ENCODE measurements around the gene SCFD2. TPM values are rescaled to one million over a fixed set of nuclear protein-coding genes. Genes with fewer than 3 reads are reported as not detected.
A peak's percentile ranks its signal among the peaks of the same experiment; 100 is the strongest.

Gene SCFD2
- total and polyA plus RNA-seq, 2 experiments from 2014 or later, result 30.7 to 33.2 TPM

GRCh38 chr4:52860361-52860760 is 505.5 kb downstream of the SCFD2 start:
- no peaks in the 10 kb centered on the region for H3K9me2 ChIP-seq (ENCODE audit: insufficient read depth)
- no peak for TF ChIP-seq EZH2 (IDR thresholded peaks at IDR 0.05; ENCODE audit: insufficient read depth, poor library complexity, severe bottlenecking)
- TF ChIP-seq EZH2phosphoT487 (IDR thresholded peaks at IDR 0.05; ENCODE audit: insufficient read depth, low read depth), result no peak
- in situ Hi-C loops (cut with MboI), result no loop called here
- H3K4me2 ChIP-seq (ENCODE audit: unreplicated experiment), result no peak overlapping the region
- no peaks in the 10 kb centered on the region for H3K36me3 ChIP-seq (ENCODE audit: low read depth)
- H3K9ac ChIP-seq, result no peak overlapping the region
- H3K27me3 ChIP-seq (replicated peaks; ENCODE audit: insufficient read depth), result no peaks in the 10 kb centered on the region
- H3K4me3 ChIP-seq, result no peak overlapping the region
- DNase-seq, result no peak
- H3K79me2 ChIP-seq (ENCODE audit: insufficient read depth), result no peaks in the 10 kb centered on the region
- no peak overlapping the region for H2AFZ ChIP-seq
- WGBS, 2 experiments (ENCODE audit: low coverage in 1 of 2, low lambda C conversion rate in 2 of 2, missing lambda C conversion rate in 2 of 2), result 94 to 97% methylated on average over 2 of the region's 2 CpGs
- H3K9me3 ChIP-seq (ENCODE audit: low read depth), result no peaks in the 10 kb centered on the region
- no peak overlapping the region for H3K27ac ChIP-seq
- no peaks in the 10 kb centered on the region for H4K20me1 ChIP-seq (ENCODE audit: insufficient read depth)
- H3K4me1 ChIP-seq (ENCODE audit: insufficient read depth), result no peaks in the 10 kb centered on the region
- 0 out of 2 replicates have a peak, but pooled peaks cover 9% of the 10 kb centered on the region for H3F3A ChIP-seq (ENCODE audit: insufficient read depth)

- Histone ChIP-seq H2AFZ (no peak overlapping the region), H3K27ac (no peak overlapping the region), H3K4me2 (ENCODE audit: unreplicated experiment) (no peak overlapping the region), H3K36me3 (ENCODE audit: low read depth) (no peaks in the 10 kb centered on the region), H3K4me1 (ENCODE audit: insufficient read depth) (peaks cover 22% of the 10 kb centered on the region), H3K9ac (no peak overlapping the region), H4K20me1 (ENCODE audit: insufficient read depth) (no peaks in the 10 kb centered on the region), H3K9me3 (ENCODE audit: low read depth) (no peaks in the 10 kb centered on the region), H3K79me2 (ENCODE audit: insufficient read depth) (no peaks in the 10 kb centered on the region), H3F3A (ENCODE audit: insufficient read depth) (peaks cover 19% of the 10 kb centered on the region), H3K4me3 (no peak overlapping the region), H3K9me2 (ENCODE audit: insufficient read depth) (no peaks in the 10 kb centered on the region), H3K27me3 (replicated peaks; ENCODE audit: insufficient read depth) (no peaks in the 10 kb centered on the region)
- WGBS, 2 experiments (ENCODE audit: low coverage in 1 of 2, low lambda C conversion rate in 2 of 2, missing lambda C conversion rate in 2 of 2), result 100% methylated on average over 1 of the region's 1 CpG
- in situ Hi-C loops (cut with MboI), result no loop called here
- no peak for TF ChIP-seq EZH2 (IDR thresholded peaks at IDR 0.05; ENCODE audit: insufficient read depth, poor library complexity, severe bottlenecking)
- TF ChIP-seq EZH2phosphoT487 (IDR thresholded peaks at IDR 0.05; ENCODE audit: insufficient read depth, low read depth), result no peak
- no peak for DNase-seq
Observed at GRCh38 chr4:52856801-52857200, 509.1 kb downstream of the SCFD2 start.

- no peaks in the 10 kb centered on the region for H3K36me3 ChIP-seq (ENCODE audit: low read depth)
- peak overlapping the region; percentile 24 for H3K4me2 ChIP-seq (ENCODE audit: unreplicated experiment)
- H3K4me1 ChIP-seq (ENCODE audit: insufficient read depth), result peaks cover 24% of the 10 kb centered on the region
- H2AFZ ChIP-seq, result no peak overlapping the region
- peak overlapping the region; percentile 22; the same call in 1 of the 2 replicates for H3K4me3 ChIP-seq
- no peaks in the 10 kb centered on the region for H3K9me3 ChIP-seq (ENCODE audit: low read depth)
- peak overlapping the region; percentile 58 for H3K27ac ChIP-seq
- DNase-seq, result peak; percentile 70
- no peaks in the 10 kb centered on the region for H3K27me3 ChIP-seq (replicated peaks; ENCODE audit: insufficient read depth)
- in situ Hi-C loops (cut with MboI), result no loop called here
- no peak overlapping the region for H3K9ac ChIP-seq
- no peaks in the 10 kb centered on the region for H3K9me2 ChIP-seq (ENCODE audit: insufficient read depth)
- H4K20me1 ChIP-seq (ENCODE audit: insufficient read depth), result no peaks in the 10 kb centered on the region
- peaks cover 19% of the 10 kb centered on the region for H3F3A ChIP-seq (ENCODE audit: insufficient read depth)
- TF ChIP-seq EZH2phosphoT487 (IDR thresholded peaks at IDR 0.05; ENCODE audit: insufficient read depth, low read depth) (no peak), EZH2 (IDR thresholded peaks at IDR 0.05; ENCODE audit: insufficient read depth, poor library complexity, severe bottlenecking) (no peak)
- no peaks in the 10 kb centered on the region for H3K79me2 ChIP-seq (ENCODE audit: insufficient read depth)
Observed at GRCh38 chr4:52853351-52853750, 512.5 kb downstream of the SCFD2 start.

DNA sequence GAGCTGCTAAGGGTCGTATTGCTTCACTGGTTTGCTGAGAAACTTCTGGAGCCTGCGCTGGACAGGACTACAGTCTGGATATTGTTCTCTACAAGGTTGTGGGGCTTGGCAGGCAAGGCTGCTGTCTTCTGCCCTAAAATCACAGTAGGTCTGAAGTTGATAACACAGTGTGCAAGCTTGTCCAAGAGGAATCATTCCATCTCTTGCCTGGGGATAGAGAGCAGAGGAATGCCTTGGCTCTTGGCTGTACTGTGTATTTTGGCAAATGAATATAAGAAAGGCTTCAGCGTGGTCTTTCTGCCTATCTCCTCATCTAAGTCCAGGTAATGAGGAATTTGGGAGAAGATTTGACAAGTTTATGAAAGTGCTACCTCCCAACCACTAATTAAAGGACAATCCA is 513.1 kb downstream of the SCFD2 start:
- no peak for DNase-seq
- H3K4me3 ChIP-seq, result peak overlapping the region; percentile 22; the same call in 1 of the 2 replicates
- H3K27me3 ChIP-seq (replicated peaks; ENCODE audit: insufficient read depth), result no peaks in the 10 kb centered on the region
- H4K20me1 ChIP-seq (ENCODE audit: insufficient read depth), result no peaks in the 10 kb centered on the region
- H3K4me2 ChIP-seq (ENCODE audit: unreplicated experiment), result peak overlapping the region; percentile 24
- peak overlapping the region; percentile 58 for H3K27ac ChIP-seq
- H3K4me1 ChIP-seq (ENCODE audit: insufficient read depth), result peaks cover 24% of the 10 kb centered on the region
- no peaks in the 10 kb centered on the region for H3K9me3 ChIP-seq (ENCODE audit: low read depth)
- H3K9ac ChIP-seq, result no peak overlapping the region
- no peaks in the 10 kb centered on the region for H3K36me3 ChIP-seq (ENCODE audit: low read depth)
- 88 to 94% methylated on average over 3 of the region's 3 CpGs for WGBS, 2 experiments (ENCODE audit: low coverage in 1 of 2, low lambda C conversion rate in 2 of 2, missing lambda C conversion rate in 2 of 2)
- H3K9me2 ChIP-seq (ENCODE audit: insufficient read depth), result no peaks in the 10 kb centered on the region
- in situ Hi-C loops (cut with MboI), result no loop called here
- no peak for TF ChIP-seq EZH2 (IDR thresholded peaks at IDR 0.05; ENCODE audit: insufficient read depth, poor library complexity, severe bottlenecking)
- TF ChIP-seq EZH2phosphoT487 (IDR thresholded peaks at IDR 0.05; ENCODE audit: insufficient read depth, low read depth), result no peak
- no peaks in the 10 kb centered on the region for H3K79me2 ChIP-seq (ENCODE audit: insufficient read depth)
- no peak overlapping the region for H2AFZ ChIP-seq
- H3F3A ChIP-seq (ENCODE audit: insufficient read depth), result peaks cover 19% of the 10 kb centered on the region

- H3K79me2 ChIP-seq (ENCODE audit: insufficient read depth), result no peaks in the 10 kb centered on the region
- no peaks in the 10 kb centered on the region for H3K9me2 ChIP-seq (ENCODE audit: insufficient read depth)
- in situ Hi-C loops (cut with MboI), result no loop called here
- no peak overlapping the region for H3K4me3 ChIP-seq
- 54 to 67% methylated on average over 1 of the region's 1 CpG for WGBS, 2 experiments (ENCODE audit: low coverage in 1 of 2, low lambda C conversion rate in 2 of 2, missing lambda C conversion rate in 2 of 2)
- no peak overlapping the region for H3K4me2 ChIP-seq (ENCODE audit: unreplicated experiment)
- DNase-seq, result peak; percentile 39
- H3K36me3 ChIP-seq (ENCODE audit: low read depth), result no peaks in the 10 kb centered on the region
- no peak overlapping the region for H2AFZ ChIP-seq
- no peak for TF ChIP-seq EZH2phosphoT487 (IDR thresholded peaks at IDR 0.05; ENCODE audit: insufficient read depth, low read depth)
- TF ChIP-seq EZH2 (IDR thresholded peaks at IDR 0.05; ENCODE audit: insufficient read depth, poor library complexity, severe bottlenecking), result no peak
- H3K4me1 ChIP-seq (ENCODE audit: insufficient read depth), result peaks cover 24% of the 10 kb centered on the region
- H3F3A ChIP-seq (ENCODE audit: insufficient read depth), result peaks cover 19% of the 10 kb centered on the region
- no peaks in the 10 kb centered on the region for H3K27me3 ChIP-seq (replicated peaks; ENCODE audit: insufficient read depth)
- H3K27ac ChIP-seq, result no peak overlapping the region
- H3K9ac ChIP-seq, result no peak overlapping the region
- no peaks in the 10 kb centered on the region for H4K20me1 ChIP-seq (ENCODE audit: insufficient read depth)
- no peaks in the 10 kb centered on the region for H3K9me3 ChIP-seq (ENCODE audit: low read depth)
Observed at GRCh38 chr4:52852041-52852440, 513.8 kb downstream of the SCFD2 start.
